Esophagus squamous epithelium (tissue), 5 donors: Measurements from ENCODE around the gene WHRN. TPM values are rescaled to one million over a fixed set of nuclear protein-coding genes. Genes with fewer than 3 reads are reported as not detected.

Experiments used
- DNase-seq: peaks from one replicate; lab custom pipeline; 2025; lab: John Stamatoyannopoulos, UW
- H3K27ac ChIP-seq, 4 donors: fragments of 200-600 bp; sonication (generic); one replicate each; pipeline ENCODE4 v1.5.1; 2016 to 2019; ENCODE audit warnings: mild to moderate bottlenecking in 1 of 4
- H3K27me3 ChIP-seq, 4 donors: fragments of 200-600 bp; sonication (generic); 1 replicate in 3 of 4; 2 replicates in 1 of 4; pipeline versions ENCODE4 v1.5.1 to v1.6.0; 2017 to 2021; ENCODE audit warnings: antibody characterized with exemption in 1 of 4
- H3K36me3 ChIP-seq, 3 donors: fragments of 200-600 bp; sonication (generic); one replicate each; pipeline ENCODE4 v1.5.1; 2016 to 2019
- H3K4me1 ChIP-seq, 3 donors: fragments of 200-600 bp; sonication (generic); one replicate each; pipeline ENCODE4 v1.5.1; 2017 to 2019
- H3K4me3 ChIP-seq, 4 donors: fragments of 200-600 bp; sonication (generic); 1 replicate in 3 of 4; 2 replicates in 1 of 4; pipeline ENCODE4 v1.5.1; 2016 to 2019; ENCODE audit warnings: mild to moderate bottlenecking in 2 of 4, moderate library complexity in 1 of 4
- H3K9me3 ChIP-seq, 3 donors: fragments of 200-600 bp; sonication (generic); one replicate each; pipeline ENCODE4 v1.5.1; 2016 to 2019
- CTCF ChIP-seq, 6 experiments: fragments of 450-650 bp in 4 of 6; fragments of 200-600 bp in 2 of 6; sonication (generic) in 2 of 6; IDR thresholded peaks; one replicate each; pipeline ENCODE4 v1.5.1; 2016 to 2019; ENCODE audit warnings: antibody characterized with exemption in 6 of 6, mild to moderate bottlenecking in 4 of 6, moderate library complexity in 4 of 6
- POLR2A ChIP-seq, 4 donors: fragments of 450-650 bp; IDR thresholded peaks; one replicate each; pipeline ENCODE4 v1.6.1; 2017; ENCODE audit warnings: antibody characterized with exemption in 4 of 4, mild to moderate bottlenecking in 4 of 4, moderate library complexity in 3 of 4
- WGBS, 2 donors: methylation state at CpG; one replicate each; pipeline ENCODE4 v1.1.5; 2018; 5-methylcytosine and 5-hydroxymethylcytosine counted together
- intact Hi-C: fragments of 100-400 bp; cut with DNase I; formaldehyde crosslinking; loops from one replicate; pipeline ENCODE4 v1.15.0; 2022
- total RNA-seq, 4 donors: library from RNA; depleted of rRNA; stranded (reverse); fragments of >200 nt; gene quantifications; one replicate each; pipeline ENCODE4 v1.1.0, GENCODE V29; 2016
- donor health status: DM: yes; HTN: yes; CAD: no.

Gene WHRN
- total RNA-seq, 4 donors from 2014 or later: 2.9 to 6.1 (median 3.4) TPM

- Histone ChIP-seq H3K4me1 (peaks cover 0 to 26% (median 3%) of the 10 kb centered on the region in 3 donors), H3K9me3 (no peaks in the 10 kb centered on the region), H3K27me3 (no peaks in the 10 kb centered on the region), H3K36me3 (peaks cover 0 to 8% (median 0%) of the 10 kb centered on the region in 3 donors), H3K4me3 (no peak overlapping the region), H3K27ac (no peak overlapping the region)
- no peak for DNase-seq
- 87 to 90% methylated on average over 3 to 5 of the region's 6 CpGs for WGBS, 2 donors
- intact Hi-C loops: no loop called here
- TF ChIP-seq CTCF (IDR thresholded peaks at IDR 0.05) (no peak), POLR2A (IDR thresholded peaks at IDR 0.05) (no peak)
Observed at GRCh38 chr9:114411452-114411851, 93.8 kb downstream of the WHRN start.

GRCh38 chr9:114410910-114411309 is 94.4 kb downstream of the WHRN start:
- 25 to 64% methylated on average over 7 to 8 of the region's 8 CpGs for WGBS, 2 donors
- intact Hi-C loops: no loop called here
- Histone ChIP-seq H3K27ac (no peak overlapping the region), H3K4me3 (no peak overlapping the region), H3K9me3 (no peaks in the 10 kb centered on the region), H3K36me3 (peaks cover 0 to 12% (median 0%) of the 10 kb centered on the region in 3 donors), H3K27me3 (no peaks in the 10 kb centered on the region), H3K4me1 (peaks cover 0 to 26% (median 3%) of the 10 kb centered on the region in 3 donors)
- no peak for DNase-seq
- TF ChIP-seq POLR2A (IDR thresholded peaks at IDR 0.05) (no peak), CTCF (IDR thresholded peaks at IDR 0.05) (no peak)

GRCh38 chr9:114409842-114410241 is 95.4 kb downstream of the WHRN start:
- Histone ChIP-seq H3K27ac (no peak overlapping the region), H3K9me3 (no peaks in the 10 kb centered on the region), H3K4me3 (no peak overlapping the region), H3K36me3 (peaks cover 0 to 12% (median 0%) of the 10 kb centered on the region in 3 donors), H3K27me3 (no peaks in the 10 kb centered on the region), H3K4me1 (peaks cover 0 to 31% (median 3%) of the 10 kb centered on the region in 3 donors)
- TF ChIP-seq POLR2A (IDR thresholded peaks at IDR 0.05) (no peak), CTCF (IDR thresholded peaks at IDR 0.05) (no peak)
- 60 to 61% methylated on average over 5 of the region's 5 CpGs for WGBS, 2 donors
- intact Hi-C loops: loop anchor here (5.0 to 10.0 kb wide), 2 partner anchors 95 to 242 kb away; partner anchors contain the start of gene WHRN
- no peak for DNase-seq

- no peak for DNase-seq
- TF ChIP-seq POLR2A (IDR thresholded peaks at IDR 0.05): no peak
- TF ChIP-seq CTCF (IDR thresholded peaks at IDR 0.05): no peak
- intact Hi-C loops: loop anchor here (5.0 to 10.0 kb wide), 2 partner anchors 96 to 243 kb away; partner anchors contain the start of gene WHRN
- WGBS, 2 donors: 71 to 75% methylated on average over 10 to 11 of the region's 11 CpGs
- Histone ChIP-seq H3K4me1 (peaks cover 0 to 27% (median 0%) of the 10 kb centered on the region in 3 donors), H3K4me3 (no peak overlapping the region), H3K27me3 (no peaks in the 10 kb centered on the region), H3K27ac (no peak overlapping the region), H3K9me3 (no peaks in the 10 kb centered on the region), H3K36me3 (peaks cover 0 to 12% (median 0%) of the 10 kb centered on the region in 3 donors)
Observed at GRCh38 chr9:114409103-114409780, 96.0 kb downstream of the WHRN start.

- Histone ChIP-seq H3K4me3 (no peak overlapping the region), H3K27me3 (no peaks in the 10 kb centered on the region), H3K27ac (no peak overlapping the region), H3K9me3 (no peaks in the 10 kb centered on the region), H3K36me3 (peaks cover 0 to 12% (median 0%) of the 10 kb centered on the region in 3 donors), H3K4me1 (peaks cover 0 to 21% (median 0%) of the 10 kb centered on the region in 3 donors)
- intact Hi-C loops: loop anchor here (5.0 to 10.0 kb wide), 2 partner anchors 96 to 244 kb away; partner anchors contain the start of gene WHRN
- no peak for DNase-seq
- 84% methylated on average over 5 to 6 of the region's 7 CpGs for WGBS, 2 donors
- TF ChIP-seq POLR2A (IDR thresholded peaks at IDR 0.05): no peak
- TF ChIP-seq CTCF (IDR thresholded peaks at IDR 0.05): no peak
Observed at GRCh38 chr9:114408645-114409044, 96.6 kb downstream of the WHRN start.
